Heart left ventricle (tissue), 13 donors: ENCODE data around the gene SOX21.

Source experiments
- POLR2A ChIP-seq, 2 donors: fragments of 450-650 bp; IDR thresholded peaks; one replicate each; pipeline ENCODE4 v1.6.1; 2017; ENCODE audit warnings: antibody characterized with exemption in 2 of 2, mild to moderate bottlenecking in 2 of 2, moderate library complexity in 2 of 2
- TF ChIP-seq, protein P1 (sequence below), 12 donors: fragments of 200-600 bp; sonication (generic) in 4 of 12; IDR thresholded peaks; one replicate each; pipeline versions ENCODE4 v1.5.0 to v1.8.0; 2018 to 2022; ENCODE audit warnings: antibody characterized with exemption in 12 of 12, mild to moderate bottlenecking in 5 of 12
- donor health status: ischemic (EF 13 %, LVEDD 7.1; RV severe dilation, severe dysfunction).
- donor health status: DM: no; HTN: yes; CAD: no.
- donor health status: DM: no; HTN: no; CAD: no.
- donor health status: ischemic (EF 25% LVEDD 6.9; RV normal size, moderate dysfunction).
- donor health status: ischemic (EF 25% LVEDD 5.7; RV mildly dilated, moderate dysfunction).
- donor health status: ischemic (EF 35%, LVEDD 5.7; RV mildly dilated, moderate dysfunction).
- donor health status: nonischemic (EF 11% LVEDD 7.7; RV severe dilation, severe dysfunction).
- donor health status: DM: yes; HTN: yes; CAD: no.
- donor health status: PGD.
- donor health status: ischemic (EF 29% LVEDD 5.4; RV normal size, mild dysfunction).
- donor health status: nonischemic (EF 23%, LVEDD 6.1; RV moderate dilation, normal function).

- TF ChIP-seq, protein P1, sequence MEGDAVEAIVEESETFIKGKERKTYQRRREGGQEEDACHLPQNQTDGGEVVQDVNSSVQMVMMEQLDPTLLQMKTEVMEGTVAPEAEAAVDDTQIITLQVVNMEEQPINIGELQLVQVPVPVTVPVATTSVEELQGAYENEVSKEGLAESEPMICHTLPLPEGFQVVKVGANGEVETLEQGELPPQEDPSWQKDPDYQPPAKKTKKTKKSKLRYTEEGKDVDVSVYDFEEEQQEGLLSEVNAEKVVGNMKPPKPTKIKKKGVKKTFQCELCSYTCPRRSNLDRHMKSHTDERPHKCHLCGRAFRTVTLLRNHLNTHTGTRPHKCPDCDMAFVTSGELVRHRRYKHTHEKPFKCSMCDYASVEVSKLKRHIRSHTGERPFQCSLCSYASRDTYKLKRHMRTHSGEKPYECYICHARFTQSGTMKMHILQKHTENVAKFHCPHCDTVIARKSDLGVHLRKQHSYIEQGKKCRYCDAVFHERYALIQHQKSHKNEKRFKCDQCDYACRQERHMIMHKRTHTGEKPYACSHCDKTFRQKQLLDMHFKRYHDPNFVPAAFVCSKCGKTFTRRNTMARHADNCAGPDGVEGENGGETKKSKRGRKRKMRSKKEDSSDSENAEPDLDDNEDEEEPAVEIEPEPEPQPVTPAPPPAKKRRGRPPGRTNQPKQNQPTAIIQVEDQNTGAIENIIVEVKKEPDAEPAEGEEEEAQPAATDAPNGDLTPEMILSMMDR (IDR thresholded peaks at IDR 0.05): no peak
- TF ChIP-seq POLR2A (IDR thresholded peaks at IDR 0.05): no peak
Measured at GRCh38 chr13:94710065-94710781, 2.1 kb downstream of the SOX21 start.
